SU-DHL-6 (cell line): ENCODE data around the gene FBRSL1.

Source experiments
- CTCF ChIP-seq: fragments of 200-600 bp; sonication (generic); IDR thresholded peaks from one replicate; pipeline ENCODE4 v1.5.1; 2017; ENCODE audit warnings: antibody characterized with exemption, mild to moderate bottlenecking, low read length, moderate library complexity; ENCODE audit not compliant: insufficient read depth, poor library complexity, severe bottlenecking
- EZH2phosphoT487 ChIP-seq: fragments of 200-600 bp; sonication (generic), shearing (Covaris generic); conservative IDR thresholded peaks from 2 replicates; pipeline ENCODE4 v1.6.1; 2018; ENCODE audit warnings: mild to moderate bottlenecking, antibody characterized with exemption, low read length, moderate library complexity, mixed read lengths

GRCh38 chr12:132557291-132558015 lies 67.5 kb downstream of the FBRSL1 start:
- TF ChIP-seq CTCF (no peak), EZH2phosphoT487 (no peak)
